ENCODE results near the gene CDC27.
"Not testable (repeated sequence)": the region's sequence is repeated elsewhere in the genome, so short reads cannot be mapped to it uniquely, and the experiment has no call there.

CDC27 gene

GRCh38 chr17:47218896-47219430, 29.9 kb upstream of the CDC27 start:
- no peaks in the 10 kb centered on the region for H3K36me3 ChIP-seq
- no peak for TF ChIP-seq CTCF (IDR thresholded peaks at IDR 0.05)
- H3K27me3 ChIP-seq, result no peaks in the 10 kb centered on the region
- no peak overlapping the region for H3K4me3 ChIP-seq
- intact Hi-C loops (cut with DNase I; ENCODE audit: low total_unique reads), result no loop called here
- DNase-seq, result no peak
- H3K9me3 ChIP-seq, result no peaks in the 10 kb centered on the region
- H3K4me1 ChIP-seq, result peaks cover 2 to 14% (median 8%) of the 10 kb centered on the region in 4 donors
- no peak overlapping the region for H3K27ac ChIP-seq

GRCh38 chr17:47217279-47217678, 28.2 kb upstream of the CDC27 start:
- H3K36me3 ChIP-seq; intact Hi-C loops (cut with DNase I; ENCODE audit: low total_unique reads); H3K4me1 ChIP-seq; DNase-seq; H3K9me3 ChIP-seq; H3K27ac ChIP-seq; H3K4me3 ChIP-seq; H3K27me3 ChIP-seq: not testable (repeated sequence)

GRCh38 chr17:47216821-47217220, 27.7 kb upstream of the CDC27 start:
- intact Hi-C loops (cut with DNase I; ENCODE audit: low total_unique reads), result not testable (repeated sequence)

GRCh38 chr17:47214931-47215330, 25.8 kb upstream of the CDC27 start:
- no peaks in the 10 kb centered on the region for H3K27me3 ChIP-seq
- no peak for TF ChIP-seq CTCF (IDR thresholded peaks at IDR 0.05)
- intact Hi-C loops (cut with DNase I; ENCODE audit: low total_unique reads), result no loop called here
- no peak overlapping the region for H3K27ac ChIP-seq
- no peak overlapping the region for H3K4me3 ChIP-seq
- H3K4me1 ChIP-seq, result peaks cover 0 to 7% (median 5%) of the 10 kb centered on the region in 4 donors
- DNase-seq, result no peak
- no peaks in the 10 kb centered on the region for H3K9me3 ChIP-seq
- no peaks in the 10 kb centered on the region for H3K36me3 ChIP-seq

More at GRCh38 chr17:47216821-47217220, 27.7 kb upstream of the CDC27 start:
- not testable (repeated sequence) for H3K4me3 ChIP-seq, H3K4me1 ChIP-seq, H3K27me3 ChIP-seq, DNase-seq, H3K9me3 ChIP-seq, H3K27ac ChIP-seq, H3K36me3 ChIP-seq

GRCh38 chr17:47213540-47213939, 24.4 kb upstream of the CDC27 start:
- Histone ChIP-seq H3K4me3 (no peak overlapping the region), H3K27me3 (no peaks in the 10 kb centered on the region), H3K27ac (no peak overlapping the region), H3K36me3 (no peaks in the 10 kb centered on the region), H3K4me1 (peaks cover 0 to 9% (median 7%) of the 10 kb centered on the region in 4 donors), H3K9me3 (no peaks in the 10 kb centered on the region)
- no peak for TF ChIP-seq CTCF (IDR thresholded peaks at IDR 0.05)
- intact Hi-C loops (cut with DNase I; ENCODE audit: low total_unique reads), result no loop called here
- DNase-seq, result no peak

GRCh38 chr17:47212458-47212857, 23.4 kb upstream of the CDC27 start:
- H3K36me3 ChIP-seq, result no peaks in the 10 kb centered on the region
- TF ChIP-seq CTCF (IDR thresholded peaks at IDR 0.05), result no peak
- H3K9me3 ChIP-seq, result no peaks in the 10 kb centered on the region
- H3K27me3 ChIP-seq, result no peaks in the 10 kb centered on the region
- DNase-seq, result no peak
- H3K4me1 ChIP-seq, result peaks cover 0 to 9% (median 7%) of the 10 kb centered on the region in 4 donors
- H3K4me3 ChIP-seq, result no peak overlapping the region
- no peak overlapping the region for H3K27ac ChIP-seq
- intact Hi-C loops (cut with DNase I; ENCODE audit: low total_unique reads), result no loop called here

- H3K4me1 ChIP-seq, result peaks cover 0 to 14% (median 11%) of the 10 kb centered on the region in 4 donors
- intact Hi-C loops (cut with DNase I; ENCODE audit: low total_unique reads), result no loop called here
- no peaks in the 10 kb centered on the region for H3K9me3 ChIP-seq
- H3K36me3 ChIP-seq, result no peaks in the 10 kb centered on the region
- DNase-seq, result no peak
- no peak overlapping the region for H3K27ac ChIP-seq
- no peaks in the 10 kb centered on the region for H3K27me3 ChIP-seq
- H3K4me3 ChIP-seq, result no peak overlapping the region
- TF ChIP-seq CTCF (IDR thresholded peaks at IDR 0.05), result no peak
Measured at GRCh38 chr17:47210779-47211178, 21.7 kb upstream of the CDC27 start.
